NCI-H69 (cell line): Measurements from ENCODE around the gene PROK1.

Source experiments
- DNase-seq: peaks from one replicate; lab custom pipeline; 2025; lab: John Stamatoyannopoulos, UW

The PROK1 gene

GRCh38 chr1:110465814-110466380, 14.9 kb downstream of the PROK1 start:
- no peak for DNase-seq

GRCh38 chr1:110466646-110467280, 15.8 kb downstream of the PROK1 start:
- DNase-seq, result no peak

GRCh38 chr1:110471131-110471530, 20.2 kb downstream of the PROK1 start:
- peak; percentile 2 for DNase-seq

GRCh38 chr1:110472546-110472945, 21.6 kb downstream of the PROK1 start:
- DNase-seq, result no peak

GRCh38 chr1:110474444-110474843, 23.5 kb downstream of the PROK1 start:
- DNase-seq, result no peak

GRCh38 chr1:110475362-110476027, 24.5 kb downstream of the PROK1 start:
- no peak for DNase-seq

- no peak for DNase-seq
Measured at GRCh38 chr1:110476028-110476765, 25.2 kb downstream of the PROK1 start.

- DNase-seq, result no peak
Measured at GRCh38 chr1:110477041-110477440, 26.1 kb downstream of the PROK1 start.

- no peak for DNase-seq
Measured at GRCh38 chr1:110477445-110477957, 26.6 kb downstream of the PROK1 start.

- no peak for DNase-seq
Measured at GRCh38 chr1:110477967-110478640, 27.2 kb downstream of the PROK1 start.

- DNase-seq, result no peak
Measured at GRCh38 chr1:110478886-110479285, 27.9 kb downstream of the PROK1 start.

GRCh38 chr1:110480356-110481096, 29.6 kb downstream of the PROK1 start:
- no peak for DNase-seq

- DNase-seq, result no peak
Measured at GRCh38 chr1:110481968-110482623, 31.1 kb downstream of the PROK1 start.

- DNase-seq, result peak; percentile 42
Measured at GRCh38 chr1:110482662-110483307, 31.8 kb downstream of the PROK1 start.

- DNase-seq, result no peak
Measured at GRCh38 chr1:110483308-110483685, 32.3 kb downstream of the PROK1 start.

GRCh38 chr1:110484801-110485200, 33.9 kb downstream of the PROK1 start:
- no peak for DNase-seq

- DNase-seq, result no peak
Measured at GRCh38 chr1:110485725-110486124, 34.8 kb downstream of the PROK1 start.

- no peak for DNase-seq
Measured at GRCh38 chr1:110487726-110488125, 36.8 kb downstream of the PROK1 start.

GRCh38 chr1:110488161-110488560, 37.2 kb downstream of the PROK1 start:
- DNase-seq, result no peak

- no peak for DNase-seq
Measured at GRCh38 chr1:110488867-110489266, 37.9 kb downstream of the PROK1 start.
